ENCODE data around the gene MCF2L2.

DNA sequence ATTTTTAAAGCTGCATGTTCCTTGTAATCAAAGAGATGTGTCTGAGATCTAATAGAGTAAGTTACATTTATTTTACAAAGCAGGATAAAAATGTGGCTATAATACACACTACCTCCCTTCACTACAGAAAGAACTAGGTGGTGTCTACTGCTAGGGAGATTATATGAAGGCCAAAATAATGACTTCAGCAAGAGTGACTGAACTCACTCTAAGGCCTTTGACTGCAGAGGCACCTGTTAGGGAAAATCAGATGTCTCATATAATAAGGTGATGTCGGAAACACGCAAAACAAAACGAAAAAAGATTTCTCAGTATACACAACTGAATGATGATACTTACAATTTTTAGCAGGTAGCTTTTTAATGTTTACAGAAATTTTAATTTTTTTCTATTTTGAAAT, 156.3 kb downstream of the MCF2L2 start:
- TF ChIP-seq, protein P1, sequence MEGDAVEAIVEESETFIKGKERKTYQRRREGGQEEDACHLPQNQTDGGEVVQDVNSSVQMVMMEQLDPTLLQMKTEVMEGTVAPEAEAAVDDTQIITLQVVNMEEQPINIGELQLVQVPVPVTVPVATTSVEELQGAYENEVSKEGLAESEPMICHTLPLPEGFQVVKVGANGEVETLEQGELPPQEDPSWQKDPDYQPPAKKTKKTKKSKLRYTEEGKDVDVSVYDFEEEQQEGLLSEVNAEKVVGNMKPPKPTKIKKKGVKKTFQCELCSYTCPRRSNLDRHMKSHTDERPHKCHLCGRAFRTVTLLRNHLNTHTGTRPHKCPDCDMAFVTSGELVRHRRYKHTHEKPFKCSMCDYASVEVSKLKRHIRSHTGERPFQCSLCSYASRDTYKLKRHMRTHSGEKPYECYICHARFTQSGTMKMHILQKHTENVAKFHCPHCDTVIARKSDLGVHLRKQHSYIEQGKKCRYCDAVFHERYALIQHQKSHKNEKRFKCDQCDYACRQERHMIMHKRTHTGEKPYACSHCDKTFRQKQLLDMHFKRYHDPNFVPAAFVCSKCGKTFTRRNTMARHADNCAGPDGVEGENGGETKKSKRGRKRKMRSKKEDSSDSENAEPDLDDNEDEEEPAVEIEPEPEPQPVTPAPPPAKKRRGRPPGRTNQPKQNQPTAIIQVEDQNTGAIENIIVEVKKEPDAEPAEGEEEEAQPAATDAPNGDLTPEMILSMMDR (IDR thresholded peaks at IDR 0.05) = no peak
- TF ChIP-seq POLR2A (IDR thresholded peaks at IDR 0.05) = no peak
